Neural crest cell (in vitro differentiated cells): ENCODE results near the gene HCN3. TPM values are rescaled to one million over a fixed set of nuclear protein-coding genes. Genes with fewer than 3 reads are reported as not detected.
A peak's percentile ranks its signal among the peaks of the same experiment; 100 is the strongest.

Experiments
- DNase-seq: peaks from one replicate; pipeline ENCODE4 v3.0.0; 2021; ENCODE audit warnings: low read depth, mixed read lengths, low spot score
- H3K27ac Mint-ChIP-seq: one replicate; pipeline ENCODE4 v1.8.0; 2021; ENCODE audit warnings: mild to moderate bottlenecking, mixed read lengths; ENCODE audit not compliant: unreplicated experiment
- H3K27me3 Mint-ChIP-seq: 2 replicates; pipeline ENCODE4 v1.8.0; 2021; ENCODE audit warnings: low read depth, mild to moderate bottlenecking, mixed read lengths
- H3K36me3 Mint-ChIP-seq: 2 replicates; pipeline ENCODE4 v1.8.0; 2021; ENCODE audit warnings: low read depth, mild to moderate bottlenecking, mixed read lengths
- H3K4me1 Mint-ChIP-seq: 2 replicates; pipeline ENCODE4 v1.8.0; 2021; ENCODE audit warnings: mixed read lengths
- H3K4me3 Mint-ChIP-seq: one replicate; pipeline ENCODE4 v1.8.0; 2021; ENCODE audit warnings: mild to moderate bottlenecking, mixed read lengths
- H3K9me3 Mint-ChIP-seq: 2 replicates; pipeline ENCODE4 v1.8.0; 2021; ENCODE audit warnings: mixed read lengths
- total RNA-seq: library from RNA; stranded (reverse); gene quantifications from 2 replicates; pipeline ENCODE4 v1.2.1, GENCODE V29; 2021
- TF ChIP-seq, protein P1 (sequence below): fragments of 200-600 bp; sonication (generic); conservative IDR thresholded peaks from 2 replicates; pipeline ENCODE4 v1.5.0; 2021; ENCODE audit warnings: antibody characterized with exemption, mild to moderate bottlenecking

The HCN3 gene
- total RNA-seq, 1 donor from 2014 or later, result 20.8 TPM

DNA sequence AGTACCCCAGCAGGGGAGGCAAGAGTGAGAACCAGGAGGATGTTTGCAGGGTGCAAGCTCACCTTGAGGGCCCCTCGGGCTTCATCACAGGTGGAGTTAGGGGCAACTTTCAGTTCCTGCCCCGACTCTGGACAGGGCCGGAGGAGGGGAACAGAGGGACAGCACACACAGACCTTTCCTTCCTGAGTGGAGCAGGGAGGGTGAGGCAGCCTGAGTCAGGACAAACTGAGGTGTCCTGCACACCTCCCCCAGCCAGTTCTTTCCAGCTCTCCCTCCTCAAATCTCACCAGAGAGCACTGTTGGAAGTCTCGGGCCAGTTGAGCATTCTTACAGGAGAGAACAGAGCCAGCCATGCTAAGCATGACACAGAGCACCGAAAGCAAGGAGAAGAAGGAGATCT, 23.5 kb upstream of the HCN3 start:
- Mint-ChIP-seq H3K27me3 (no peaks in the 10 kb centered on the region), H3K27ac (peak overlapping the region; percentile 93), H3K9me3 (no peaks in the 10 kb centered on the region), H3K36me3 (peaks cover 6% of the 10 kb centered on the region), H3K4me3 (peak overlapping the region; percentile 88), H3K4me1 (peaks cover 50% of the 10 kb centered on the region)
- TF ChIP-seq, protein P1, sequence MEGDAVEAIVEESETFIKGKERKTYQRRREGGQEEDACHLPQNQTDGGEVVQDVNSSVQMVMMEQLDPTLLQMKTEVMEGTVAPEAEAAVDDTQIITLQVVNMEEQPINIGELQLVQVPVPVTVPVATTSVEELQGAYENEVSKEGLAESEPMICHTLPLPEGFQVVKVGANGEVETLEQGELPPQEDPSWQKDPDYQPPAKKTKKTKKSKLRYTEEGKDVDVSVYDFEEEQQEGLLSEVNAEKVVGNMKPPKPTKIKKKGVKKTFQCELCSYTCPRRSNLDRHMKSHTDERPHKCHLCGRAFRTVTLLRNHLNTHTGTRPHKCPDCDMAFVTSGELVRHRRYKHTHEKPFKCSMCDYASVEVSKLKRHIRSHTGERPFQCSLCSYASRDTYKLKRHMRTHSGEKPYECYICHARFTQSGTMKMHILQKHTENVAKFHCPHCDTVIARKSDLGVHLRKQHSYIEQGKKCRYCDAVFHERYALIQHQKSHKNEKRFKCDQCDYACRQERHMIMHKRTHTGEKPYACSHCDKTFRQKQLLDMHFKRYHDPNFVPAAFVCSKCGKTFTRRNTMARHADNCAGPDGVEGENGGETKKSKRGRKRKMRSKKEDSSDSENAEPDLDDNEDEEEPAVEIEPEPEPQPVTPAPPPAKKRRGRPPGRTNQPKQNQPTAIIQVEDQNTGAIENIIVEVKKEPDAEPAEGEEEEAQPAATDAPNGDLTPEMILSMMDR, result no peak
- DNase-seq, result no peak

DNA sequence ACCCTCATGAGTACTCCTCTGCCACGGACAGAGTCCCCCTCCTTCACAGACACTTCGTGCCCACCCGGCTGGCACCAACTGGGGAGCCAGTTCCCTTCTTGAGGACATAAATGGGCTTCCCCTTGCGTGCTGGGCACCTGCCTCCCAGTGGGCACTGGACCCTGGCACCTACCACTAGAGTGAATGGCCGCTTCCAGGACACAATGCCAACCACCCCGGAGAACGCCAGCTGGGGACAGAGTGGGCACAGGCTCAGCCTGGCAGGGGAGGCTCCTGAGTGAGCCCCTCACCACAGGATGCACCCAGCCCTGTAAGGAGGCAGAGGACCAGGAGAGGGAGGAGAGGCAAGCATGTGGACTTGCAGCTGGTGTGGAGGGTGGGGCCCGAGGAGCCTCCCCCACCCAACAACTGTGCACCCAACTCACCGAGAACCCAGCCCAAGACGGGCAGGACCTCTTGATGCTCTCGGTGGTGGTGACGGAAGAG, 23.0 kb upstream of the HCN3 start:
- Mint-ChIP-seq H3K9me3 (no peaks in the 10 kb centered on the region), H3K27ac (peak overlapping the region; percentile 85)

GRCh38 chr1:155254714-155255242, 22.5 kb upstream of the HCN3 start:
- no peak for DNase-seq
- H3K9me3 Mint-ChIP-seq, result no peaks in the 10 kb centered on the region
- H3K27me3 Mint-ChIP-seq, result no peaks in the 10 kb centered on the region
- H3K36me3 Mint-ChIP-seq, result peaks cover 6% of the 10 kb centered on the region
- H3K27ac Mint-ChIP-seq, result no peak overlapping the region
- H3K4me1 Mint-ChIP-seq, result peaks cover 50% of the 10 kb centered on the region
- TF ChIP-seq, protein P1, result no peak
- H3K4me3 Mint-ChIP-seq, result peak overlapping the region; percentile 88

More for the DNA sequence above, 23.0 kb upstream of the HCN3 start:
- peaks cover 6% of the 10 kb centered on the region for H3K36me3 Mint-ChIP-seq
- no peak for DNase-seq
- peak overlapping the region; percentile 88 for H3K4me3 Mint-ChIP-seq
- no peaks in the 10 kb centered on the region for H3K27me3 Mint-ChIP-seq
- H3K4me1 Mint-ChIP-seq, result peaks cover 50% of the 10 kb centered on the region
- TF ChIP-seq, protein P1, result no peak

GRCh38 chr1:155255243-155256007, 21.8 kb upstream of the HCN3 start, which contains the start of gene ENTREP3:
Gene ENTREP3 (minus strand): TSS chr1:155255483. CDS start chr1:155254877, 606 bp downstream.
- peak within 1 kb of the TSS; percentile 85 for H3K27ac Mint-ChIP-seq
- DNase-seq, result peak; percentile 86
- H3K9me3 Mint-ChIP-seq, result no peaks in the 10 kb centered on the region
- peak within 1 kb of the TSS; percentile 88 for H3K4me3 Mint-ChIP-seq
- peaks cover 9% of the 10 kb centered on the region for H3K36me3 Mint-ChIP-seq
- TF ChIP-seq, protein P1, result peak; percentile 50
- peaks cover 53% of the 10 kb centered on the region for H3K4me1 Mint-ChIP-seq
- H3K27me3 Mint-ChIP-seq, result no peaks in the 10 kb centered on the region

GRCh38 chr1:155256058-155256852, 21.0 kb upstream of the HCN3 start:
- DNase-seq, result no peak
- no peaks in the 10 kb centered on the region for H3K27me3 Mint-ChIP-seq
- H3K9me3 Mint-ChIP-seq, result no peaks in the 10 kb centered on the region
- TF ChIP-seq, protein P1, result no peak
- peak overlapping the region; percentile 87 for H3K4me3 Mint-ChIP-seq
- peaks cover 9% of the 10 kb centered on the region for H3K36me3 Mint-ChIP-seq
- peaks cover 54% of the 10 kb centered on the region for H3K4me1 Mint-ChIP-seq
- peak overlapping the region; percentile 14 for H3K27ac Mint-ChIP-seq
